HG03045 (cell line): ENCODE results near the gene ZC3H7A.
"Not testable (repeated sequence)": the region's sequence is repeated elsewhere in the genome, so short reads cannot be mapped to it uniquely, and the experiment has no call there.

Source experiments
- ATAC-seq: cut with Tn5 transposase; IDR thresholded peaks from one replicate; pipeline ENCODE4 v1.9.1; 2021; ENCODE audit warnings: mild to moderate bottlenecking, moderate library complexity; ENCODE audit not compliant: unreplicated experiment

Gene ZC3H7A, protein sequence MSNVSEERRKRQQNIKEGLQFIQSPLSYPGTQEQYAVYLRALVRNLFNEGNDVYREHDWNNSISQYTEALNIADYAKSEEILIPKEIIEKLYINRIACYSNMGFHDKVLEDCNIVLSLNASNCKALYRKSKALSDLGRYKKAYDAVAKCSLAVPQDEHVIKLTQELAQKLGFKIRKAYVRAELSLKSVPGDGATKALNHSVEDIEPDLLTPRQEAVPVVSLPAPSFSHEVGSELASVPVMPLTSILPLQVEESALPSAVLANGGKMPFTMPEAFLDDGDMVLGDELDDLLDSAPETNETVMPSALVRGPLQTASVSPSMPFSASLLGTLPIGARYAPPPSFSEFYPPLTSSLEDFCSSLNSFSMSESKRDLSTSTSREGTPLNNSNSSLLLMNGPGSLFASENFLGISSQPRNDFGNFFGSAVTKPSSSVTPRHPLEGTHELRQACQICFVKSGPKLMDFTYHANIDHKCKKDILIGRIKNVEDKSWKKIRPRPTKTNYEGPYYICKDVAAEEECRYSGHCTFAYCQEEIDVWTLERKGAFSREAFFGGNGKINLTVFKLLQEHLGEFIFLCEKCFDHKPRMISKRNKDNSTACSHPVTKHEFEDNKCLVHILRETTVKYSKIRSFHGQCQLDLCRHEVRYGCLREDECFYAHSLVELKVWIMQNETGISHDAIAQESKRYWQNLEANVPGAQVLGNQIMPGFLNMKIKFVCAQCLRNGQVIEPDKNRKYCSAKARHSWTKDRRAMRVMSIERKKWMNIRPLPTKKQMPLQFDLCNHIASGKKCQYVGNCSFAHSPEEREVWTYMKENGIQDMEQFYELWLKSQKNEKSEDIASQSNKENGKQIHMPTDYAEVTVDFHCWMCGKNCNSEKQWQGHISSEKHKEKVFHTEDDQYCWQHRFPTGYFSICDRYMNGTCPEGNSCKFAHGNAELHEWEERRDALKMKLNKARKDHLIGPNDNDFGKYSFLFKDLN

GRCh38 chr16:11797166-11797956 is at the start of gene ZC3H7A:
Gene ZC3H7A, minus strand, starts transcription at chr16:11797258. Its CDS starts 14,904 bp downstream, at chr16:11782354.
- peak; percentile 91 for ATAC-seq

DNA sequence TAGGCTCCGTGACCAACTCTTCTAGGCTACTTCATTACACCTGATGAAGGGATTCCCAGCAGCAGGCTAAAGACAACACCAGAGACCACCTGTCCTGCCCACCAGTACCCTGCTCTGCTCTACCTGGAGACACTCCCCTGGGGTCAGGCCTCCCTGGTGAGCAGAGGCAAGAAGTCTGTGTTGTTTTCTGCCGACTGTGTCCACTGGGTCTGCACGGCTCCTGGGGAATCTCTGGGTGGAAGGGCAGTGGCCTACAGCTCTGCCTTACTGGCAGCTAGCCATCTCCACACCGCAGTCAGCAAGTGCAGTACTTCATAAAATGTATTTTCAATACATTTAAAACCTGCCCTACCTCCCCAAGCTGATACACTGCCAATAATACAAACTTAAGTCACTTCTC is 47.4 kb upstream of the ZC3H7A start:
- ATAC-seq: no peak

DNA sequence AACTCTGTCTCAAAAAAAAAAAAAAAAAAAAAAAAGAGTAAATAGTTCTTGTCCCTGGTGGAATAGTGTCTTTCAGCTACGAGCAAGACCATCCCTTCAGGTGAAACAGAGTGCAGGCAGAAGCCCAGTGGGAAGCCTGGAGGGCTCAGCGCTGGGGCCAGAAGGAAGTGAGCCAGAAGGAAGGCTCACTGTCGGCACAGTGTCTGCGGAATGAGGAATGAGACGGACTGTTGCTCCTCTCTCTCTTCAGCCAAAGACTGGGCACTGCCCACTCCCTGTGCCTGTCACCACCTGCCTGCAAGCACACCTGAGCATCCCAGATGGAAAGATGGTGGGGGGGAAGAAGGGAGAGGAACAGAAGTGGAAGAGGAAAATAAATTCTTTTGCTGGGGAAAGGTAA is 46.8 kb upstream of the ZC3H7A start:
- ATAC-seq: no peak

- ATAC-seq: no peak
Observed at GRCh38 chr16:11843206-11843605, 46.1 kb upstream of the ZC3H7A start.

- no peak for ATAC-seq
Observed at GRCh38 chr16:11841026-11841425, 44.0 kb upstream of the ZC3H7A start.

DNA sequence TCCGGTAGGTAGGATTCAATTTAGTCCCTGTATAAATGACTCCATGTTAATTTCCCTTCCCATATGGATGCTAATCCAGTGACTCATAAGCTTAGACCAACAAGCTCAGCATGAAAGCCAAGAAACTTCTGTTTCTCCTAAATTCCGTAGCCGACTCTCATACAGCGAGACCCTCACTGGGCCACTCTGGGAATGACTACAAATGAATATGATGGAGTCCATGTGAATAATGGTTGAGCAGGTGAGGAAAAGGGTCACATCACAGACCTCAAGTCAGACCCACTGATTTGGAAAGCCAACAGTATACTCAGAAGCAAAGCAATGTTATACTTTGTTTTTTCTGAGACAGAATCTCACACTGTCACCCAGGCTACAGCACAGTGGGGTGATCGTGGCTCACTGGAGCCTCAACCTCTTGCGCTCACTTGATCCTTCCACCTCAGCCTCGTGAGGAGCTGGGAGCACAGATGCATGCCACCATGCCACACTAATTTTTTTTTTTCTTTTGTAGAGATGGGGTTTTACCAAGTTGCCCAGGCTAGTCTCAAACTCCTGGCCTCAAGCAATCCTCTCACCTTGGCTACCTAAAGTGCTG is 39.7 kb upstream of the ZC3H7A start:
- ATAC-seq: no peak

DNA sequence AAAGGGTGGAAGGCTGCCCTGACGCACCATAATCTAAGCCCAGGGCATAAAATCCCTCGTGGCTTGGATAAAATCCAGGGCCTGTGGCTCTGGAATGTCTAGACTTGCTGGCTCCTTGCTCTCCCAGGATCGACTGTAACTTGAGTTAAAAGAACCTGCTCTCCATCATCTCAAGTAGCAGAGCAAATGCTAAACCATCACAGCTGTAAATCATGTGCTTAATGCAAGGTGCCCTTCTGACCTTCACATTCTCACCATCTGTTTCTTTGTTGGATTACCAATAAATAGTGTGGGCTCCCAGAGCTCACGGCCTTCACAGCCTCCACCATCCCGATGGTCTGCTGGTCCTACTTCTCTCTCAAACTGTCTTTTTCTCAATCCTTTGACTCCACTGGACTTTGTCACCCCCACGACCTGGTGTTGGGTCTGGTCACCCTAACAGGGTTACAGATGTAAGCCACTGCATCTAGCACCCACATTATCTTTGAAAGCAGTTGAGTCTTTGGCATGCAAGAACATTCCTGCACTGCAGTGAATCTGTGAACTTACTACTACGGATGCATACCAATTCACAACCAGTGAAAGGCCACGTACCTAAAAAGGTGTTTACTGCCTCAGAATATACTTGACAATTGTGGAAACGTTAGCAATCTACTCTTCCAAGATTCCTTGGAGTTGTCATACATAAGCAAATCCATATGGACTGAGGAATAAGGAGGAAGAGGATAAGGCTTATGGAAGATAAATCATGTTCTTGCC is 39.0 kb upstream of the ZC3H7A start:
- ATAC-seq: no peak

DNA sequence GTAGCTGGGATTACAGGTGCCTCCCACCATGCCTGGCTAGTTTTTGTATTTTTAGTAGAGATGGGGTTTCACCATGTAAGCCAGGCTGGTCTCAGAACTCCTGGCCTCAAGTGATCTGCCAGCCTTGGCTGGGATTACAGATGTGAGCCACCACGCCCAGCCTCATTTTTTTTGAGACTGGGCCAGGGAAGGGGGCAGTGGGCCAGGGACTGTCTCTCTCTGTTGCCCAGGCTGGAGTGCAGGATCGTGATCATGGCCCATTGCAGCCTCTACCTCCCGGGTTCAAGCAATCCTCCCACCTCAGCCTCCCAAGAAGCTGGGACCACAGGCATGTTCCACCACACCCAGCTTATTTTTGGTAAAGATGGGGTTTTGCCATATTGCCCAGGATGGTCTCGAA is 38.3 kb upstream of the ZC3H7A start:
- no peak for ATAC-seq

DNA sequence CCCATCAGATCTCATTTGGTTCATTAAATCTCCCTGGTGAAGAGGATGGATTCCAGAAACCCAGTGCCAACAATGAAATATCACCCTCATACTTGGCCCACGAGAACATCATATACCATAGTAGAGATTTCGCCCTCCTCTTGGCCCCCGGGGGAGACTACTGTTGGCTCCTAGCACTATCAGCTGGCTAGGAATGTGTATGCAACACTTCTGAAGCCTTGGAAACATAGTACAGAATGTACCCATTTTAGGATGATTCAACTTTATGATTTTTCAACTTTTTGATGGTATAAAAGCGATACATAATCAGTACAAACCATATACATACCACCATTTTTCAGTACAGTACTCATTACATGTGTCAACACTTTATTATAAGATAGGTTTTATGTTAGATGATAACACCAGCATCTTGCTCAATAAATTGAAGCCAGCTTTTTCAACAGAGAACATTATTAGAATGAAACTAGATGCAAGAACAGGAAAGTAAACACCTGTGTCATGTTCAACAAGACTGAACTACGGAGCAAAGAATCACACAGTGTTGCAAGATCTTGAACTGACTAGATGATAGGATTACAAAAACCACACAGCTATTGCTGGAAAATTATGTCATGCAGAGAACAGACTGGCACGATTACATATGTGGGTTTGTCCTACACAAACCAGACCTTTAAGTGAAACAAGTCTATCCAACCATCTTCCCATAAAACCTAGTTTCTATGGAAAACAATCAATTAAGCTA is 37.1 kb upstream of the ZC3H7A start:
- ATAC-seq: no peak

DNA sequence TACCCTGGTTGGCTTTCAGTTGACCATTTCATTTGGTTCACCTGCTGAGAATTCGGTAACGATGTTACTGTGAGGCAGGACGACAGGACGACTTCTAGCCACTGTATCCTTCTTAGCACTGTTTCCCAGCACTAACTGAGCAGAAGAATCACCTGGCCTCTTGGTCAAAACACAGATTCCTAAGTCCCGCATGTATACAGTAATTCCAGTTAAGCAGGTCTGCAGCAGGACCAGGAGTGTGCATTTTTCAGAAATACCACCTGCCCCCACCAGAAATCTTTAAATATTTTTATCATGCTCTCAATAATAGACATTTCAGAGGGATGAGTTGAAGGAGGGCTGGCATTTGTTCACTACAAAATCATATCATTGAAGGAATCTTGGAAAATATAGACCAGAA is 31.6 kb upstream of the ZC3H7A start:
- ATAC-seq: no peak

GRCh38 chr16:11825520-11826165 is 28.6 kb upstream of the ZC3H7A start:
- ATAC-seq: not testable (repeated sequence)

- ATAC-seq: no peak
Observed at GRCh38 chr16:11824362-11824761, 27.3 kb upstream of the ZC3H7A start.

DNA sequence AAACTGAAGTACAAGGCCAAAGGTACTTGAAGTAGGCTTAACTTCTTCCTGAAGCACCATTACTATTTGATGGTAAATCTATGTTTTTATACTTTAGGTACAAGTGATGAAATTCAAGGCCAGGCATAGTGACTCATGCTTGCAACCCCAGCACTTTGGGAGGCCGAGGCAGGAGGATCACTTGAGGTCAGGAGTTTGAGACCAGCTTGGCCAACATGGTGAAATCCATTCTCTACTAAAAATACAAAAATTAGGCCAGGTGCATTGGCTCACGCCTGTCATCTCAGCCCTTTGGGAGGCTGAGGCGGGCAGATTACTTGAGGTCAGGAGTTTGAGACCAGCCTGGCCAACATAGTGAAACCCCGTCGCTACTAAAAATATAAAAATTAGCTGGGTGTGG is 26.6 kb upstream of the ZC3H7A start:
- not testable (repeated sequence) for ATAC-seq

DNA sequence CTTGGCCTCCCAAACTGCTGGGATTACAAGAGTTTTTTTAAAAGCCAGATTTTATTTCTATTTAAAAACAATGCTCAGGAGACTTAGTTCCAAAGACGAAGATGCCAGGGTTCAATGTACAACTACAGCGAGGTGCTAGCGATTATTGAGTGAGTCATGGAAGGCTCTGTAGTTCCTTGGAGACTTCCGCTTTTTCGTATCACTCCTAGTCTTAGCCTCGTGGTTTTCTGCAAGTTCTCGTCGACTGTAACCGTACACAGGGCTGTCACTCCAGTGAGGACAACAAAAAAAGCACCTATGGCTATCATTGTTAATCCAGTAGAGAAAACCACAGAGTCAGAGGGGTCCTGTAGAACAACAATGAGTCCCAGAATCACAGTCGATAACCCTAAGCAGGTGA is 22.7 kb upstream of the ZC3H7A start:
- no peak for ATAC-seq

DNA sequence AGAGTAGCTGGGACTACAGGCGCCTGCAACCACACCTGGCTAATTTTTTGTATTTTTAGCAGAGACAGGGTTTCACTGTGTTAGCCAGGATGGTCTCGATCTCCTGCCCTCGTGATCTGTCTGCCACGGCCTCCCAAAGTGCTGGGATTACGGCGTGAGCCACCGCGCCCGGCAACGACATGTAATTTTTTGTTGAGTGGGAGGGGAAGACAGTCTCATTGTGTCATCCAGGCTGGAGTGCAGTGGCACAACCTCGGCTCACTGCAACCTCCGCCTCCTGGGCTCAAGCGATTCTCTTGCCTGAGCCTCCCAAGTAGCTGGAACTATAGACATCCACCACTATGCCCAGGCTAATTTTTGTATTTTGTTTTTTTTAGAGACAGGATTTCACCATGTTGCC is 21.9 kb upstream of the ZC3H7A start:
- ATAC-seq: not testable (repeated sequence)

DNA sequence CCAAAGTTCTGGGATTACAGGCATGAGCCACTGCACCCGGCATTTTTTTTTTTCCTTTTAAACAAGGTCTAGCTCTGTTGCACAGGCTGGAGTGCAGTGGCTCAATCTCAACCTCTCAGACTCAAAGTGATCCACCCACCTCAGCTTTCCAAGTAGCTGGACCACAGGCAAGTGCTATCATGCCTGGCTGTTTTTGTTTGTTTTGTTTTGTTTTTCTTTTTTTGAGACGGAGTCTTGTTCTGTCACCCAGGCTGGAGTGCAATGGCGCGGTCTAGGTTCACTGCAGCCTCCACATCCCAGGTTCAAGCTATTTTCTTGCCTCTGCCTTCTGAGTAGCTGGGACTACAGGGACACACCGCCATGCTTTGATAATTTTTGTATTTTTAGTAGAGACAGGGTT is 19.1 kb upstream of the ZC3H7A start:
- ATAC-seq: no peak

- not testable (repeated sequence) for ATAC-seq
Observed at GRCh38 chr16:11814800-11815199, 17.7 kb upstream of the ZC3H7A start.

GRCh38 chr16:11806721-11807120 is 9.7 kb upstream of the ZC3H7A start:
- no peak for ATAC-seq

GRCh38 chr16:11805556-11805955 is 8.5 kb upstream of the ZC3H7A start:
- no peak for ATAC-seq
